Vagina (tissue), 2 donors: ENCODE results near the gene CLN6. TPM values are rescaled to one million over a fixed set of nuclear protein-coding genes. Genes with fewer than 3 reads are reported as not detected.
"Not testable (repeated sequence)": the region's sequence is repeated elsewhere in the genome, so short reads cannot be mapped to it uniquely, and the experiment has no call there.

Experiments used
- DNase-seq, 2 donors: peaks; one replicate each; pipeline ENCODE4 v3.0.0-alpha.2; 2017; ENCODE audit errors: extremely low spot score in 2 of 2
- H3K27ac ChIP-seq: fragments of 200-600 bp; sonication (generic); one replicate; pipeline ENCODE4 v1.5.1; 2019
- H3K27me3 ChIP-seq: fragments of 200-600 bp; sonication (generic); one replicate; pipeline ENCODE4 v1.5.1; 2019
- H3K36me3 ChIP-seq, 2 donors: fragments of 200-600 bp; sonication (generic); one replicate each; pipeline ENCODE4 v1.5.1; 2017 to 2019
- H3K4me1 ChIP-seq: fragments of 200-600 bp; sonication (generic); one replicate; pipeline ENCODE4 v1.5.1; 2019
- H3K4me3 ChIP-seq, 2 donors: fragments of 200-600 bp; sonication (generic); 1 replicate in 1 of 2; 2 replicates in 1 of 2; pipeline ENCODE4 v1.5.1; 2016 to 2019
- H3K9me3 ChIP-seq: fragments of 200-600 bp; sonication (generic); one replicate; pipeline ENCODE4 v1.5.1; 2019
- POLR2A ChIP-seq, 2 donors: fragments of 450-650 bp; IDR thresholded peaks; one replicate each; pipeline ENCODE4 v1.6.1; 2017; ENCODE audit warnings: antibody characterized with exemption in 2 of 2, mild to moderate bottlenecking in 2 of 2, moderate library complexity in 2 of 2
- POLR2AphosphoS5 ChIP-seq, 2 donors: sonication (generic); formaldehyde crosslinking; IDR thresholded peaks; one replicate each; pipeline ENCODE4 v1.9.0; 2017; ENCODE audit warnings: antibody characterized with exemption in 2 of 2, mild to moderate bottlenecking in 2 of 2, low read depth in 1 of 2; ENCODE audit not compliant: insufficient read depth in 1 of 2
- intact Hi-C: fragments of 100-400 bp; cut with DNase I; formaldehyde crosslinking; loops from one replicate; pipeline ENCODE4 v1.15.1; 2023
- total RNA-seq: library from RNA; depleted of rRNA; stranded (reverse); fragments of >200 nt; gene quantifications from one replicate; pipeline ENCODE4 v1.2.3, GENCODE V29; 2016
- TF ChIP-seq, protein P1 (sequence below), 3 experiments: fragments of 450-650 bp in 2 of 3; fragments of 200-600 bp in 1 of 3; sonication (generic) in 1 of 3; IDR thresholded peaks; one replicate each; pipeline ENCODE4 v1.5.1; 2017 to 2019; ENCODE audit warnings: antibody characterized with exemption in 3 of 3, mild to moderate bottlenecking in 2 of 3, moderate library complexity in 2 of 3

Gene CLN6
- total RNA-seq, 1 donor from 2014 or later: 23.3 TPM

DNA sequence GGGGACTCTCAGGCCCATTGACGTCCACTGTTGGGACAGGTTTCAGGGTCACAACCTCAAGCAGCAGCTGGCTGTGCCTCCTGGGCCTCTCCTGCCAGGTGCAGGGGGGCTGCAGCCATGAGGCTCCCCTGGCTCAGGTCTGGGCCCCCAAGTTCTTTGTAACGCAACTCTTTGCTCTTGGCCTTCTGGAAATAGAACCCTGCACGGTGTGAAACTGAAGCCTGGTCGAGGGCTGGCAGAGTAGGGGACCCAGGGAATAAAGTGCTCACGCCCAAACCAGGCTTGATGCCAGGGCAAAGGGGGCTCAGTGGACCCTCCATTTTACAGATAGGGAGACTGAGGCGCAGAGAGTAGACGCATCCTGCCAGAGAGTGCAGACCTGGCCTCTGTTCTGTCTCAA, 25.2 kb downstream of the CLN6 start:
- TF ChIP-seq, protein P1, sequence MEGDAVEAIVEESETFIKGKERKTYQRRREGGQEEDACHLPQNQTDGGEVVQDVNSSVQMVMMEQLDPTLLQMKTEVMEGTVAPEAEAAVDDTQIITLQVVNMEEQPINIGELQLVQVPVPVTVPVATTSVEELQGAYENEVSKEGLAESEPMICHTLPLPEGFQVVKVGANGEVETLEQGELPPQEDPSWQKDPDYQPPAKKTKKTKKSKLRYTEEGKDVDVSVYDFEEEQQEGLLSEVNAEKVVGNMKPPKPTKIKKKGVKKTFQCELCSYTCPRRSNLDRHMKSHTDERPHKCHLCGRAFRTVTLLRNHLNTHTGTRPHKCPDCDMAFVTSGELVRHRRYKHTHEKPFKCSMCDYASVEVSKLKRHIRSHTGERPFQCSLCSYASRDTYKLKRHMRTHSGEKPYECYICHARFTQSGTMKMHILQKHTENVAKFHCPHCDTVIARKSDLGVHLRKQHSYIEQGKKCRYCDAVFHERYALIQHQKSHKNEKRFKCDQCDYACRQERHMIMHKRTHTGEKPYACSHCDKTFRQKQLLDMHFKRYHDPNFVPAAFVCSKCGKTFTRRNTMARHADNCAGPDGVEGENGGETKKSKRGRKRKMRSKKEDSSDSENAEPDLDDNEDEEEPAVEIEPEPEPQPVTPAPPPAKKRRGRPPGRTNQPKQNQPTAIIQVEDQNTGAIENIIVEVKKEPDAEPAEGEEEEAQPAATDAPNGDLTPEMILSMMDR (IDR thresholded peaks at IDR 0.05): no peak
- TF ChIP-seq POLR2AphosphoS5 (IDR thresholded peaks at IDR 0.05; ENCODE audit: insufficient read depth in 1 of 2, low read depth in 1 of 2) (no peak), POLR2A (IDR thresholded peaks at IDR 0.05) (no peak)
- no peaks in the 10 kb centered on the region for H3K9me3 ChIP-seq
- H3K27ac ChIP-seq: no peak overlapping the region
- no peak for DNase-seq
- no peaks in the 10 kb centered on the region for H3K36me3 ChIP-seq
- intact Hi-C loops: no loop called here
- H3K4me3 ChIP-seq: peak overlapping the region; percentile 12 to 19
- H3K4me1 ChIP-seq: peaks cover 46% of the 10 kb centered on the region
- H3K27me3 ChIP-seq: no peaks in the 10 kb centered on the region

DNA sequence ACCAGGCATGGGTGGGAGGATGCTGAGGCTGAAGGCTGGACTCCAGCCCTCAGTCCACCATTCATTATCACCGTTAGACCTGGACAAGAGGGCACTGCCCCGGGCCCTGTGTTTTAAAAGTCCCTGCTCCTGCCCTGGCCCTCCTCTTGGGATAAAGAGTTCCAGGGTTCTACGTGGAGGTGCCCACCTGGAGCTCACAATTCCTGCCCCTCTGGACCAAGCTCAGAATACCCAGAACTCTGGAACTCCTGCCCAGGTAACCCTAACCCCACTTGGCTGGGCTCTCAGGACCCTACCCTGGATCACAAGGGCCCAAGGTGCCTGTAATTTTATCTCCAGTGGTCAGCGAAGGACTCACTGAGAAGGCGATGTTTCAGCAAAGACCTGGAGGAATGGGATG, 25.6 kb downstream of the CLN6 start:
- TF ChIP-seq POLR2AphosphoS5 (IDR thresholded peaks at IDR 0.05; ENCODE audit: insufficient read depth in 1 of 2, low read depth in 1 of 2): no peak
- TF ChIP-seq POLR2A (IDR thresholded peaks at IDR 0.05): no peak
- TF ChIP-seq, protein P1 (IDR thresholded peaks at IDR 0.05): no peak
- peak in 1 of 2 donors; percentile 74 for DNase-seq

DNA sequence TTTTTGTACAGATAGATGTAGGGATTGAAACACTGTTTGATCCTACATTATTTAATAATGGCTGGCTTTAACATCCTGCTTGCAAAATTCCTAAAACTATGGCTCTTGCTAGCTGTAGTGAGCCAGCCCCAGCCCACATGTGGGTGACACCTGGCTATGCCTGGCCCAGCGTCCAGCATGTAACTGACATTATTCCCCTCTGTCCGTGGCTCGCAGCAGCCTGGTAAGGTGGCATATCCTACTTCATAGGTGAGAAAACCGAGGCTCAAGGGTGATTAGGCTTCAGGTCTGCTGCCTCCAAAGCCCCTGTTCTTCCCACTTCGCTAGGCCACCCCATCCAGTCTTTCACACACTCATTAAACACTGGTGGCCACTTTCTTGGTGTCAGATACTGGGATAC, 26.0 kb downstream of the CLN6 start:
- TF ChIP-seq, protein P1 (IDR thresholded peaks at IDR 0.05): no peak
- TF ChIP-seq POLR2A (IDR thresholded peaks at IDR 0.05): no peak
- no peak for TF ChIP-seq POLR2AphosphoS5 (IDR thresholded peaks at IDR 0.05; ENCODE audit: insufficient read depth in 1 of 2, low read depth in 1 of 2)
- no peak for DNase-seq
- H3K4me3 ChIP-seq: no peak overlapping the region
- no peaks in the 10 kb centered on the region for H3K9me3 ChIP-seq
- H3K27me3 ChIP-seq: no peaks in the 10 kb centered on the region
- peaks cover 46% of the 10 kb centered on the region for H3K4me1 ChIP-seq
- no peaks in the 10 kb centered on the region for H3K36me3 ChIP-seq
- intact Hi-C loops: no loop called here
- H3K27ac ChIP-seq: no peak overlapping the region

More for the DNA sequence above, 25.6 kb downstream of the CLN6 start:
- no peaks in the 10 kb centered on the region for H3K36me3 ChIP-seq
- peaks cover 46% of the 10 kb centered on the region for H3K4me1 ChIP-seq
- no peak overlapping the region for H3K27ac ChIP-seq
- intact Hi-C loops: no loop called here
- no peak overlapping the region for H3K4me3 ChIP-seq
- H3K27me3 ChIP-seq: no peaks in the 10 kb centered on the region
- no peaks in the 10 kb centered on the region for H3K9me3 ChIP-seq

DNA sequence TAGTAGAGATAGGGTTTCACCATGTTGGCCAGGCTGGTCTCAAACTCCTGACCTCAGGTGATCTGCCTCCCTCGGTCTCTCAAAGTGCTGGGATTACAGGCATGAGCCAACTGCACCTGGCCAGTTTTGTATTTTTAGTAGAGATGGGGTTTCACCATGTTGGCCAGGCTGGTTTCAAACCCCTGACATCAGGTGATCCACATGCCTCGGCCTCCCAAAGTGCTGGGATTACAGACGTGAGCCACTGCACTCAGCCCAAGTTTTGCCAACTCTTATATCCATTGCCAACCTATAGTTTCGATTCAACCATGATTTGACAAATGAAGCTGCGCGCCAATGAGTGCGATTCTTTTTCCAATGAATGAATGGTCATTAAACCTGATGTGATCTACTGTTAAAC, 26.5 kb downstream of the CLN6 start:
- not testable (repeated sequence) for H3K9me3 ChIP-seq

DNA sequence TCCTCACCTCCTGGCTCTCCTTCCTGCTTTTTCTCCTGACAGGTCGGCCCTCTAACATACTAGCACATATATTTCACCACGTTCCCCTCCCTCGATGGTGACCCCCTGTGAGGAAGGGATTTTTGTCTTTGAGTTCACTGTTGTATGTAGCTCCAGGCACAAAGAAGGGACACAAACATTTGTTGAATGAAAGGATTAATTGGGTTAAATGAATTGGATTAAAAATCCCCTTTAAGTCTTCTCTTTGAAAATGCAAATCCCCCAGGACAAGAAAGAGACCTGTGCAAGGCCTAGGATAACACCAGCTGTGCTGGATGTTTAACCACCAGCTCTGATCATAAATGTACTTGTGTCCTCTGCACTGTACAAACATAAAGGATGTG, 27.7 kb downstream of the CLN6 start:
- Histone ChIP-seq H3K36me3 (no peaks in the 10 kb centered on the region), H3K4me3 (no peak overlapping the region), H3K4me1 (peaks cover 46% of the 10 kb centered on the region), H3K27ac (no peak overlapping the region), H3K9me3 (no peaks in the 10 kb centered on the region), H3K27me3 (no peaks in the 10 kb centered on the region)
- intact Hi-C loops: no loop called here
- TF ChIP-seq POLR2A (IDR thresholded peaks at IDR 0.05): no peak
- TF ChIP-seq, protein P1 (IDR thresholded peaks at IDR 0.05): no peak
- no peak for TF ChIP-seq POLR2AphosphoS5 (IDR thresholded peaks at IDR 0.05; ENCODE audit: insufficient read depth in 1 of 2, low read depth in 1 of 2)
- peak; percentile 3 to 34 for DNase-seq

More for the DNA sequence above, 26.5 kb downstream of the CLN6 start:
- H3K36me3 ChIP-seq, H3K27ac ChIP-seq, H3K4me3 ChIP-seq, H3K27me3 ChIP-seq, intact Hi-C loops: not testable (repeated sequence)
- peaks cover 46% of the 10 kb centered on the region for H3K4me1 ChIP-seq
- peak in 1 of 2 donors; percentile 67 for DNase-seq
